Measurements from ENCODE around the gene NUP88. TPM values are rescaled to one million over a fixed set of nuclear protein-coding genes. Genes with fewer than 3 reads are reported as not detected.

NUP88 gene
- total RNA-seq, 1 experiment from 2014 or later: 93.2 TPM

DNA sequence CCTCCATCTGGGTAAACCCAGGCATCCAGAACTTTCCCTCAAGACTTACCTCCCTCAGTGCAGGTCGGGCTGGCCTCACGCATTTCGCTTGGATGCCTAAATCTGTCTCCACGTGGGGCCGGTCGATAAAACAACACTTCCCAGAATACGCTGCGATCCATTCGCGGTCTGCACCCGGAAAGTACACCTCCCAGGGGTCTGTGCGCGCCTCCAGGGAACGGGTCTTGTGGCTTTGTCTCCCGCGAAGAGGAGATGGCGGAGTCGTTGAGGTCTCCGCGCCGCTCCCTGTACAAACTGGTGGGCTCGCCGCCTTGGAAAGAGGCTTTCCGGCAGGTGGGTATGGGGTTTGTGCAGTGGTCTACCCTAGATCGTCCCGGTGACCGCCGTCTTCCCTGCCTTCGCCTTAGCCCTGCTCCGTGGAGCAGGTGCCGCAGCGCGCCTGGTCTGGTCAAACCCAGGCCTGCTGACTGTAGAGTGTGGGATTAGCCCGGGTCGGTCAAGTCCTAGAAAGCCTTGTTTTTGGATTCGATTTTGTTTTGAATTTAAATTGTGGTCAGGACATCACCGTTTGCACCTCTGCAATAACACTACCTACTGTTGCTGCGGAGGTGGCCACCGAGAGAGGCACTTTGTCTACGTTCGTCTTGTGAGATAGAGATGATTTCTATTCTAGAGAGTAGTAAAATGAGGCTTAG, 644 bp upstream of the NUP88 start, which contains the start of gene RPAIN:
Gene RPAIN (plus strand): TSS at position 224 of the 695 bp plus-strand sequence. CDS start 29 bp downstream, at position 253.
- H3K4me3 ChIP-seq (replicated peaks in 1 of 2; ENCODE audit: low read depth in 1 of 2, low read length in 2 of 2): peak within 1 kb of the TSS; percentile 85 to 98
- H3K9ac ChIP-seq (ENCODE audit: low read length): peak within 1 kb of the TSS; percentile 98
- intact Hi-C loops (cut with micrococcal nuclease): no loop called here
- no peaks in the 10 kb centered on the region for H4K20me1 ChIP-seq (ENCODE audit: insufficient read depth)
- TSS peak; percentile 59 for BruUV-seq (replicated peaks)
- DNase-seq (ENCODE audit: low read depth, low spot score): peak; percentile 81
- POLR2A ChIA-PET: interaction anchor here (0.8 to 1.3 kb wide), 10 partner anchors 7 to 228 kb away, joined by 3 to 7 read pairs (median 4); partner anchors contain the start of genes C1QBP, DHX33 and ZNF594
- CTCF ChIA-PET: interaction anchor here (1.6 kb wide), 1 partner anchor 19 kb away, joined by 12 read pairs; the partner anchor contains the start of gene C1QBP
- RAD21 ChIA-PET (ENCODE audit: low non-redundant PET in 1 of 2, low total read pairs in 2 of 2, uncharacterized antibody in 2 of 2, unreplicated experiment in 2 of 2): no interaction called here
- peaks cover 34 to 38% of the 10 kb centered on the region in 2 experiments; a peak in 3 of 4 replicates for H3K36me3 ChIP-seq (ENCODE audit: control insufficient read depth in 1 of 2, insufficient read depth in 2 of 2, low read length in 2 of 2)
- peak within 1 kb of the TSS; percentile 96 for H3K4me2 ChIP-seq (ENCODE audit: low read length)
- no peaks in the 10 kb centered on the region for H3K9me3 ChIP-seq (ENCODE audit: control insufficient read depth in 1 of 2, insufficient read depth in 1 of 2, low read depth in 1 of 2, low read length in 2 of 2)
- peaks cover 80% of the 10 kb centered on the region for H3K79me2 ChIP-seq (ENCODE audit: insufficient read depth, low read length)
- peak; percentile 81 for ATAC-seq
- H2AFZ ChIP-seq (ENCODE audit: low read depth, low read length, poor library complexity, severe bottlenecking): no peak within 1 kb of the TSS
- peak within 1 kb of the TSS; percentile 80 for H3K27ac ChIP-seq (ENCODE audit: low read depth, low read length)
- H3K4me1 ChIP-seq (ENCODE audit: control insufficient read depth in 1 of 2, insufficient read depth in 2 of 2, low read length in 2 of 2): peaks cover 19 to 30% of the 10 kb centered on the region in 2 experiments
- H3K9me2 ChIP-seq (ENCODE audit: insufficient read depth): no peaks in the 10 kb centered on the region
- no peaks in the 10 kb centered on the region for H3K27me3 ChIP-seq (ENCODE audit: insufficient read depth, low read length)
- TF ChIP-seq, protein P1, sequence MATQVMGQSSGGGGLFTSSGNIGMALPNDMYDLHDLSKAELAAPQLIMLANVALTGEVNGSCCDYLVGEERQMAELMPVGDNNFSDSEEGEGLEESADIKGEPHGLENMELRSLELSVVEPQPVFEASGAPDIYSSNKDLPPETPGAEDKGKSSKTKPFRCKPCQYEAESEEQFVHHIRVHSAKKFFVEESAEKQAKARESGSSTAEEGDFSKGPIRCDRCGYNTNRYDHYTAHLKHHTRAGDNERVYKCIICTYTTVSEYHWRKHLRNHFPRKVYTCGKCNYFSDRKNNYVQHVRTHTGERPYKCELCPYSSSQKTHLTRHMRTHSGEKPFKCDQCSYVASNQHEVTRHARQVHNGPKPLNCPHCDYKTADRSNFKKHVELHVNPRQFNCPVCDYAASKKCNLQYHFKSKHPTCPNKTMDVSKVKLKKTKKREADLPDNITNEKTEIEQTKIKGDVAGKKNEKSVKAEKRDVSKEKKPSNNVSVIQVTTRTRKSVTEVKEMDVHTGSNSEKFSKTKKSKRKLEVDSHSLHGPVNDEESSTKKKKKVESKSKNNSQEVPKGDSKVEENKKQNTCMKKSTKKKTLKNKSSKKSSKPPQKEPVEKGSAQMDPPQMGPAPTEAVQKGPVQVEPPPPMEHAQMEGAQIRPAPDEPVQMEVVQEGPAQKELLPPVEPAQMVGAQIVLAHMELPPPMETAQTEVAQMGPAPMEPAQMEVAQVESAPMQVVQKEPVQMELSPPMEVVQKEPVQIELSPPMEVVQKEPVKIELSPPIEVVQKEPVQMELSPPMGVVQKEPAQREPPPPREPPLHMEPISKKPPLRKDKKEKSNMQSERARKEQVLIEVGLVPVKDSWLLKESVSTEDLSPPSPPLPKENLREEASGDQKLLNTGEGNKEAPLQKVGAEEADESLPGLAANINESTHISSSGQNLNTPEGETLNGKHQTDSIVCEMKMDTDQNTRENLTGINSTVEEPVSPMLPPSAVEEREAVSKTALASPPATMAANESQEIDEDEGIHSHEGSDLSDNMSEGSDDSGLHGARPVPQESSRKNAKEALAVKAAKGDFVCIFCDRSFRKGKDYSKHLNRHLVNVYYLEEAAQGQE (IDR thresholded peaks at IDR 0.05; ENCODE audit: low read depth): no peak
- TF ChIP-seq SP1 (IDR thresholded peaks at IDR 0.05; ENCODE audit: low read depth) (no peak; the same call in 1 of the 2 replicates), EZH2 (IDR thresholded peaks at IDR 0.05) (no peak), CBX3 (IDR thresholded peaks at IDR 0.05; ENCODE audit: low read depth) (no peak), ATF3 (IDR thresholded peaks at IDR 0.05) (no peak), MAX (IDR thresholded peaks at IDR 0.05) (peak; percentile 98), EZH2phosphoT487 (IDR thresholded peaks at IDR 0.05; ENCODE audit: borderline replicate concordance) (no peak), ZBTB33 (IDR thresholded peaks at IDR 0.05; ENCODE audit: extremely low read depth, insufficient replicate concordance, low read length) (peak; percentile 68), JUND (IDR thresholded peaks at IDR 0.05) (no peak), ZFX (IDR thresholded peaks at IDR 0.05) (peak; percentile 47; the same call in 1 of the 2 replicates), POLR2AphosphoS5 (IDR thresholded peaks at IDR 0.05; ENCODE audit: low read depth, low read length) (peak; percentile 90), RAD21 (IDR thresholded peaks at IDR 0.05; ENCODE audit: low read depth) (no peak), POLR2A (IDR thresholded peaks at IDR 0.05; ENCODE audit: borderline replicate concordance, extremely low read depth, insufficient read depth, insufficient read length) (peak; percentile 86), SIN3A (IDR thresholded peaks at IDR 0.05; ENCODE audit: low read depth) (peak; percentile 94), SRF (IDR thresholded peaks at IDR 0.05; ENCODE audit: low read depth) (no peak), EGR1 (IDR thresholded peaks at IDR 0.05; ENCODE audit: low read depth) (no peak), YY1 (IDR thresholded peaks at IDR 0.05; ENCODE audit: extremely low read depth, insufficient replicate concordance, low read depth, low read length) (peak; percentile 88), ELF1 (IDR thresholded peaks at IDR 0.05; ENCODE audit: borderline replicate concordance, low read depth) (peak; percentile 76)
- TF ChIP-seq, protein P2, sequence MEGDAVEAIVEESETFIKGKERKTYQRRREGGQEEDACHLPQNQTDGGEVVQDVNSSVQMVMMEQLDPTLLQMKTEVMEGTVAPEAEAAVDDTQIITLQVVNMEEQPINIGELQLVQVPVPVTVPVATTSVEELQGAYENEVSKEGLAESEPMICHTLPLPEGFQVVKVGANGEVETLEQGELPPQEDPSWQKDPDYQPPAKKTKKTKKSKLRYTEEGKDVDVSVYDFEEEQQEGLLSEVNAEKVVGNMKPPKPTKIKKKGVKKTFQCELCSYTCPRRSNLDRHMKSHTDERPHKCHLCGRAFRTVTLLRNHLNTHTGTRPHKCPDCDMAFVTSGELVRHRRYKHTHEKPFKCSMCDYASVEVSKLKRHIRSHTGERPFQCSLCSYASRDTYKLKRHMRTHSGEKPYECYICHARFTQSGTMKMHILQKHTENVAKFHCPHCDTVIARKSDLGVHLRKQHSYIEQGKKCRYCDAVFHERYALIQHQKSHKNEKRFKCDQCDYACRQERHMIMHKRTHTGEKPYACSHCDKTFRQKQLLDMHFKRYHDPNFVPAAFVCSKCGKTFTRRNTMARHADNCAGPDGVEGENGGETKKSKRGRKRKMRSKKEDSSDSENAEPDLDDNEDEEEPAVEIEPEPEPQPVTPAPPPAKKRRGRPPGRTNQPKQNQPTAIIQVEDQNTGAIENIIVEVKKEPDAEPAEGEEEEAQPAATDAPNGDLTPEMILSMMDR (IDR thresholded peaks at IDR 0.05 in 2 of 3, conservative IDR thresholded peaks at IDR 0.05 in 1 of 3; ENCODE audit: borderline replicate concordance in 1 of 3, insufficient read depth in 1 of 3, low read depth in 2 of 3, low read length in 2 of 3): no peak

Data from HCT116 (cell line).